Renal pelvis (tissue), 4 donors: ENCODE measurements around the gene CHRM2. TPM values are rescaled to one million over a fixed set of nuclear protein-coding genes. Genes with fewer than 3 reads are reported as not detected.

Source experiments
- DNase-seq: peaks from one replicate; pipeline ENCODE4 v3.0.0-alpha.2; 2013
- polyA plus RNA-seq, 3 donors: library from polyadenylated mRNA; unstranded; fragments of 120-200 nt; gene quantifications; one replicate each; pipeline ENCODE4 v1.2.1, GENCODE V29; 2013; ENCODE audit not compliant: insufficient read length in 3 of 3

CHRM2 gene
- polyA plus RNA-seq, 3 donors = 2.1 to 2.9 (median 2.4) TPM

GRCh38 chr7:136956671-136957070 is 88.2 kb downstream of the CHRM2 start:
- no peak for DNase-seq

DNA sequence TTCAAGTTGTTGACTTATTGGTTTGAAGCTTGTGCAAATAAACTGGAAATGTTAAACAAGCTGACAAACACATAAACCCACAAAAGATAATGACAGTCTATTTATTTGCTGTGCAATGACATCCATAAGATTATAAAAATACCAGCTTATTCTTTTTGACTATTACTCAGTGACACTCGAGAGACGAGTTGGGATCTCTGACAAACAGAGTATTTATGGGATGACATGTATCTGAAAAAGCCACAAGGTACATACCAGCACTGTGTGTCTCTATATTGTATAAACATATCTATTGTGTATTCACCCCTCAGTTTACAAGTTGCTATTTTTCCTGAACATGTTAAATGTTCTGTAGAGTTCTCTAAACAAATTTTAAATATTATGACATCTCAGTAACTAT is 88.9 kb downstream of the CHRM2 start:
- no peak for DNase-seq

- no peak for DNase-seq
Measured at GRCh38 chr7:136958016-136958415, 89.6 kb downstream of the CHRM2 start.

DNA sequence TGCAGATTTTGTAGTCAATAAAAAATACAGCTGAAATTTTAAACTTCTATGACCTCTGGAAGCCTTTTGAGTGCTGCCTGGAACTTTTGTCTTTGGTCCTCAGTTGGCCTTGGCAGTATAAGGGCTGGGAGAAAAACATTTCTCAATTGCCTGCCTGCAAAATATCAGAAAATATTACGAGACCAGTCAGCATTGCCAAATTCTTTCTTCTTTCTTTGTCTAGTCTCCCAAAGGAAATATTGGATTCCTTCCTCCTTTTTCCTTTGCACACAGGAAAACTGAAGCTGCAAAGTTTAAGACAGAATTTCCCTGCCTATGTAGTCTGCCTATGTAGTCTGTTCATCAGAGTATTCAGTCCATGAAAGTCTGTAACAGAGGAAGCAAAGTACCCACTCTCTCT is 95.9 kb downstream of the CHRM2 start:
- DNase-seq = no peak

GRCh38 chr7:136966825-136967224 is 98.4 kb downstream of the CHRM2 start:
- no peak for DNase-seq

- DNase-seq = no peak
Measured at GRCh38 chr7:136969761-136970160, 101.3 kb downstream of the CHRM2 start.

DNA sequence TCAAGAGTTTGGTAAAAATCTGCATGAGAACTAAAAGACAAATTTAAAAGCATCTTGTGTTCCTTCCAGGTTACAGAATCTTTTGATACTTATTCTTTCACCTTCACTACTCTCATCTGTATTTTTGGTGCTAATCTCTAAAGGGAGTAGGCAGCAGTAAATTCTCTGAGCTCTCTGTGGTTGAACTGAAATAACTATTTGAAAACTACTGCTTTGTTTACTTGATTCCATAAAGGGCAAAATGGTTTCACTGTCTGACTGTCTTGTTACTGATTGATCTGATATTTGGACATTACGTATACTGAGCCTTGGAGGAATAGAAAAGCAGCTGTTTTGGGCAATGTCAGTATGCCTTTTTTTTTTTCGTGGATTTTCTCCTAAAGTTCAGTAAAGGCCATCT is 103.3 kb downstream of the CHRM2 start:
- no peak for DNase-seq

DNA sequence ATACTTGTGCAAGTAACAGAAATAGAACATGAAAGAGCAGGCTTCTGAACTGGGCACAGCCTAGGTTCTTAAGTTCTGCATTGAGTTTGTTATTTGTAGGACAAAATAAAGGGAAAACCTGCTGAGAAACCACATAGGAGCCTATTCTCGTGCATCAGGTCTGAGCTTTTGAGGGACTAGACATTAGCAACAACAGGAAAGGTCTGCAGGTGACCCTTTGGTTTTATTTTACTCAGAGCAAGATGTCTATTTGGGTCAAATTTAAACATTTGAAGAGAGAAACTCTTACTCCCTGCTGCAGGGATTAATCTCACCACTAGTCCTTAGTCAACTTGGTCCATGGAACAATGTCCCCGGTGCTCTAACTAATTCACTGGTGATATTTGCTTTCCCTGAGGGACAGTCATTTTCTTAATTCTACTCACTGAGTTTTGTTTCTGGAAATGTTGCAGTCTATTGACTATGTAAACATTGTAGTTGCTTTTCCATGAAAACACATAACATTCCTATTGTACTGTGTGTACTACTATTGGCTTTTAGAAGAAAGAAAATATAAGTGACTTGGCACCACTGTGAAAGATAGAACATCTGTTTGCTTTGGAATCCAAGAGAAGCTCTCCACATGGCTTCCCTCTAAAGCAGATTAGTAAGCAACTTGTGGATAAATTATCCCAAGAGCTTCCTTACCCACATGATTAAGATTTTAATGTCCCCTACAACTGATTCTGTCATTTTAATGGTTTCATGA is 108.2 kb downstream of the CHRM2 start:
- DNase-seq = peak; percentile 10

- no peak for DNase-seq
Measured at GRCh38 chr7:136993377-136993776, 124.9 kb downstream of the CHRM2 start.

GRCh38 chr7:136997735-136998134 is 129.3 kb downstream of the CHRM2 start:
- DNase-seq = no peak

DNA sequence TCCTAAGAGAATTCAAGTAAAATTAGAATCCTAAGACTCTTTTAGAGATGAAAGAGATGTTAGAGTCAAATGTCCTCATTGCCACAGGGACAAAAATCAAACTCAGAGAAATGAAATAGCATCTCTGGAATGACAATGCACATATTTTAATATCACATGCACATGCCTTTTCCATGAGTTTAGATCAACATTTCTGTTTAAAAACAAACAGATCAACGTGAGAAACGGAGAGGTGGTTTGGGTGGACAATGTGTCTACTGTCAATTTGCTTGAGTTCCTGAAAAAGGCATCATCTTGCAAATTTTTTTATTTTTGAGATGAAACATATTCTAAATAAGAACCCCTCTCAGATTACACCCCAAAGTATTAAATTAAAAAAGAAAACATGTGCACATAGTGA is 130.0 kb downstream of the CHRM2 start:
- DNase-seq = no peak

DNA sequence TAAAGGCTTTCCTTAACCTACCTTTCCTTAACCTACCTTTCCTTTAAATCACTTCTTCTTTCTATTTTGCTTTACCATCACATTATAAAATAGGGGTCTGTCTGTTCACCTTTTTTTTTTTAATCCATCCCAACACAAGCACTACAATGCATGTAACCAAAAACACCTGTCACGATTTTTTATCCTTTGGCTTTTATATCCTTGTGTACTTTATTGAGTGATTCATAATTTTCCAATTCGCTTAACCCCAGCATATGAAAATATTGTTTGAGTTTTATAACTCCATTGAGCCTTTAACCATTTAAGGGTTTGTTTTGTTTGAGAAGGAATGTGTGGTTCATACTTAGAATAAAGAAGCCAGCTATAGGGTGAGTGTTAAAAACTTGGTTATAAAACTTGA is 132.2 kb downstream of the CHRM2 start:
- no peak for DNase-seq

GRCh38 chr7:137001041-137001440 is 132.6 kb downstream of the CHRM2 start:
- peak; percentile 62 for DNase-seq

GRCh38 chr7:137001478-137001877 is 133.0 kb downstream of the CHRM2 start:
- no peak for DNase-seq

- no peak for DNase-seq
Measured at GRCh38 chr7:137003086-137003485, 134.6 kb downstream of the CHRM2 start.

- DNase-seq = no peak
Measured at GRCh38 chr7:137003566-137003965, 135.1 kb downstream of the CHRM2 start.

DNA sequence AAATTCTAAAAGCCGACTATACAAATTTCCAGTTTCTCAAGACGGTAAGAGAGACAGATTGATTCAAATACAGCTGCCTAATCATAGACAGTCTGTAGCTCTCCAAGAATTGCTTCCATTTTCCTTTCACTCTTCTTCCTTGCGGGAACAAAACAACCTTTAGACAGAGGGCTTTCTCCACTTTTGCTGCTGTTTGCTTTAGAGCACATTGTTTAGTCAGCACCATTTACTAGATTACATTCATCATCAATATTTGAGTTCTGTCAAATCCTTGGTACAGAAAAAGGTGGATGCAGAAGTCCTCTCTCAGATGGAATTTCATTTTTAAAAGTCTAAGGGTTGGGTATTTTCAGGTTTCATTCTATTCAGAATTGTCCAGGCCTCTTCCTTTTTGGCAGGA is 137.4 kb downstream of the CHRM2 start:
- no peak for DNase-seq

GRCh38 chr7:137006293-137006692 is 137.8 kb downstream of the CHRM2 start:
- no peak for DNase-seq

DNA sequence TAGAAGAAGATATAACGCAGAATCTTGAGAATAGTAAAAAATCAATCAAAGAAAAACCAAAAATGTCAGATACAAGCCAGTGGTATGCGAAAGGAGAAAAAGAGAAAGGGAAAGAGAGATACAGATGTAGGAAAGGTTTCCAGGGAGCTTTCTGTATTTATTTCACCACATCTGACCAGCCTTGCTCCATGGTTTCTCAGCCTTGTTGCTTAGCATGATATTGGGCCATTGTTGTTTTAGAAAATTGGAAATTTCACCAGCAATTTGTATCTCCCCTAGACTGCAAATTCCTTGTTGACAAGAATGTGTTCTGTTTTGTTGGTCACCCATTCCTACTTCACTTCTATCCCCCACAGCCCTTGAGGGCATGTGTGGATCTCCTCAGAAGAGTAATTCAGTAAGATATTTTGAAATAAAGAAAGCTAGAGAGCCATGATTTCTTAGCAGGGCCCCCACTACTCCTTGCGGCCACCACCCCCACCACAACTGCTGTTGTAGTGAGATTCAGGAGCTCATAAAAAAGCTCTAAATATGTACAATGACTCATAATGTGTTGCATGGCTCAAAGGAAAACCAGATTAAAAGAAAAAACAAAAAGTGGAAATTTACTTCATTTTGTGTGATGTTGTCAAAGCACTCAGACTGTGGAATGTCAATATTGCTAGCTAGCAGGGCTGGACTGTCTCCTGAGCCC is 138.7 kb downstream of the CHRM2 start:
- no peak for DNase-seq

DNA sequence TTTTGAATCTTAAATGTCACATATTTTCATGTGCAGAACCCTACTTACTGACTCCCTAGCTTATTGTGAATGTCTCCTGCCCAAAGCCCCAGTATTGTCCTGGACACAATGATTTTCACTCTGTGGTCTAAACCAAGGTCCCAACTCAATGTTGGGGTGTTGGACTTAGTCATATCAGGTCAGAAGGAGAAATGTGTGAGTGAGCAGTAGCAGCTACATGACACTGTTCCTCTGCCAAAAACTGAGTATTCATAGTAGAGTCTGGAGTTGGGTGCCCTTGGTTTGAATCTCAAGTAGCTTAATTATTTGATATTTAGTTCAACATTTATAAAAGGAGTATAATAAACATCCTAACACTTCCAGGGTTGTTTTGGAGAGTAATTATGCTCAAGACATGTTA is 141.0 kb downstream of the CHRM2 start:
- no peak for DNase-seq

DNA sequence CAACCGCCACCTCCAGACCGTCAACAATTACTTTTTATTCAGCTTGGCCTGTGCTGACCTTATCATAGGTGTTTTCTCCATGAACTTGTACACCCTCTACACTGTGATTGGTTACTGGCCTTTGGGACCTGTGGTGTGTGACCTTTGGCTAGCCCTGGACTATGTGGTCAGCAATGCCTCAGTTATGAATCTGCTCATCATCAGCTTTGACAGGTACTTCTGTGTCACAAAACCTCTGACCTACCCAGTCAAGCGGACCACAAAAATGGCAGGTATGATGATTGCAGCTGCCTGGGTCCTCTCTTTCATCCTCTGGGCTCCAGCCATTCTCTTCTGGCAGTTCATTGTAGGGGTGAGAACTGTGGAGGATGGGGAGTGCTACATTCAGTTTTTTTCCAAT is 146.6 kb downstream of the CHRM2 start:
- DNase-seq = no peak

GRCh38 chr7:137017221-137017620 is 148.8 kb downstream of the CHRM2 start:
- no peak for DNase-seq

GRCh38 chr7:137018468-137018867 is 150.0 kb downstream of the CHRM2 start:
- DNase-seq = no peak

DNA sequence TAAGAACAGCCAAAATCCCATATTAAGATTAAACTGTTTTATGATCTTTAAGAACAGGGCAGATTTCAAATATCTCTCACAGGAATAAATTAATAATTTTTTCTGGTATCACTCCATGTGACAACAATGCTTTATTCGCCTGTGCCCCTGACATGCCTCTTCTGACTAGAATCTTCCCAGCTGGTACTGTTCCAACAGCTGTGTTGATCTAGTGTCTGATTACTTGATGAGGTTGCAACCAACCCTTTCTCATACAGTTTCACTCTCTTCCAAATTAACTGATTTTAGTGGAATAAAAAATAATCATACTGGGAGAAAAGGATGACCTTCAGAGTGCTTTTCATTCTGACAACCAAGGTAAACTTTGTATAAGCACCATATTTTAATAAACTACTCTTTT is 151.9 kb downstream of the CHRM2 start:
- peak; percentile 11 for DNase-seq
